ENCODE measurements around the gene CNTN4.

DNA sequence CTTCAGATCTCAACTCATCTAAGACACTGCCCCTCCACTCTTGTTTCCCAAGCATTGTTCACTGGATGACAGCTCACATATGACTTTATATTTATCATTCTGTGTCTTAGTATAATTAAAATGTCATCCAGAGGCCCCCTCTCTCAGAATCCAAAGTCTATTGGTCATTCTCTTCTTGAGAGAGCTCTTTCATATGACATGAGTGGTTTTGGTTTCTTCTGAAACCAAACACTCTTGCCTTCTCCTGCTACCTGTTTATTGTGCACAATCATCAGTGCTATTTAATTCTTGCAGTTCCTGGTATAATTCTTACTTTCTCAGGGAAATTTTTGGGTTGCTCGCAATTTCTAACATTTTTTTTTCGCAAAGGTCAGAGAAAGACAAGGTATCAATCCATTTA lies 762.0 kb downstream of the CNTN4 start:
- TF ChIP-seq, protein P1, sequence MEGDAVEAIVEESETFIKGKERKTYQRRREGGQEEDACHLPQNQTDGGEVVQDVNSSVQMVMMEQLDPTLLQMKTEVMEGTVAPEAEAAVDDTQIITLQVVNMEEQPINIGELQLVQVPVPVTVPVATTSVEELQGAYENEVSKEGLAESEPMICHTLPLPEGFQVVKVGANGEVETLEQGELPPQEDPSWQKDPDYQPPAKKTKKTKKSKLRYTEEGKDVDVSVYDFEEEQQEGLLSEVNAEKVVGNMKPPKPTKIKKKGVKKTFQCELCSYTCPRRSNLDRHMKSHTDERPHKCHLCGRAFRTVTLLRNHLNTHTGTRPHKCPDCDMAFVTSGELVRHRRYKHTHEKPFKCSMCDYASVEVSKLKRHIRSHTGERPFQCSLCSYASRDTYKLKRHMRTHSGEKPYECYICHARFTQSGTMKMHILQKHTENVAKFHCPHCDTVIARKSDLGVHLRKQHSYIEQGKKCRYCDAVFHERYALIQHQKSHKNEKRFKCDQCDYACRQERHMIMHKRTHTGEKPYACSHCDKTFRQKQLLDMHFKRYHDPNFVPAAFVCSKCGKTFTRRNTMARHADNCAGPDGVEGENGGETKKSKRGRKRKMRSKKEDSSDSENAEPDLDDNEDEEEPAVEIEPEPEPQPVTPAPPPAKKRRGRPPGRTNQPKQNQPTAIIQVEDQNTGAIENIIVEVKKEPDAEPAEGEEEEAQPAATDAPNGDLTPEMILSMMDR (IDR thresholded peaks at IDR 0.05) = no peak
- no peak for TF ChIP-seq POLR2A (IDR thresholded peaks at IDR 0.05)

Measured in right lobe of liver (tissue), 4 donors.